Activated CD4-positive, alpha-beta T cell treated with anti-CD3 and anti-CD28 coated beads, Interleukin-2, amount 50 U/mL, for 48 hours (primary cell): ENCODE results near the gene TOR2A.

Experiments used
- DNase-seq, 2 experiments: peaks; one replicate each; pipeline ENCODE4 v3.0.0-alpha.2; 2020

Gene TOR2A

GRCh38 chr9:127742435-127743088, 7.5 kb upstream of the TOR2A start:
- DNase-seq: no peak

GRCh38 chr9:127741831-127742434, 6.8 kb upstream of the TOR2A start:
- no peak for DNase-seq

GRCh38 chr9:127739614-127740330, 4.7 kb upstream of the TOR2A start:
- DNase-seq: no peak

- no peak for DNase-seq
Observed at GRCh38 chr9:127738666-127739065, 3.6 kb upstream of the TOR2A start.

GRCh38 chr9:127735530-127736185, 564 bp upstream of the TOR2A start:
- no peak for DNase-seq

- DNase-seq: no peak
Observed at GRCh38 chr9:127734247-127734746, 797 bp downstream of the TOR2A start.

GRCh38 chr9:127733614-127734013, 1.5 kb downstream of the TOR2A start:
- no peak for DNase-seq

- DNase-seq: no peak
Observed at GRCh38 chr9:127732444-127732843, 2.6 kb downstream of the TOR2A start.

GRCh38 chr9:127731938-127732337, 3.2 kb downstream of the TOR2A start:
- no peak for DNase-seq

- DNase-seq: no peak
Observed at GRCh38 chr9:127730799-127731410, 4.2 kb downstream of the TOR2A start.

- no peak for DNase-seq
Observed at GRCh38 chr9:127730262-127730661, 4.8 kb downstream of the TOR2A start.

- DNase-seq: no peak
Observed at GRCh38 chr9:127729522-127730256, 5.4 kb downstream of the TOR2A start.

- DNase-seq: no peak
Observed at GRCh38 chr9:127728808-127729207, 6.3 kb downstream of the TOR2A start.

GRCh38 chr9:127726871-127727270, 8.2 kb downstream of the TOR2A start:
- DNase-seq: no peak

- no peak for DNase-seq
Observed at GRCh38 chr9:127724012-127724411, 11.1 kb downstream of the TOR2A start.

GRCh38 chr9:127723444-127723843, 11.7 kb downstream of the TOR2A start:
- no peak for DNase-seq

GRCh38 chr9:127723013-127723412, 12.1 kb downstream of the TOR2A start:
- no peak for DNase-seq

GRCh38 chr9:127722055-127722745, 12.9 kb downstream of the TOR2A start:
- no peak for DNase-seq

GRCh38 chr9:127721391-127721821, 13.7 kb downstream of the TOR2A start:
- no peak for DNase-seq

GRCh38 chr9:127720865-127721227, 14.2 kb downstream of the TOR2A start:
- no peak for DNase-seq

GRCh38 chr9:127720031-127720864, 14.8 kb downstream of the TOR2A start:
- DNase-seq: no peak
